GM21529 (cell line): ENCODE data around the gene TTC5.
"Not testable (repeated sequence)": the region's sequence is repeated elsewhere in the genome, so short reads cannot be mapped to it uniquely, and the experiment has no call there.

ENCODE experiments used
- ATAC-seq: cut with Tn5 transposase; IDR thresholded peaks from one replicate; pipeline ENCODE4 v1.9.1; 2021; ENCODE audit not compliant: unreplicated experiment

Gene TTC5

GRCh38 chr14:20305265-20306078 is at the start of gene TTC5:
TSS of gene TTC5 (minus strand) at chr14:20305951. CDS start at chr14:20305937, 14 bp downstream.
- peak; percentile 96 for ATAC-seq

GRCh38 chr14:20350860-20351259 is 45.1 kb upstream of the TTC5 start:
- ATAC-seq: no peak

- no peak for ATAC-seq
These were observed 44.5 kb upstream of the TTC5 start for GRCh38 chr14:20350282-20350681.

- ATAC-seq: no peak
These were observed 42.0 kb upstream of the TTC5 start for GRCh38 chr14:20347747-20348146.

GRCh38 chr14:20346713-20347112 is 41.0 kb upstream of the TTC5 start:
- ATAC-seq: no peak

GRCh38 chr14:20345366-20345765 is 39.6 kb upstream of the TTC5 start:
- ATAC-seq: no peak

- no peak for ATAC-seq
These were observed 38.1 kb upstream of the TTC5 start for GRCh38 chr14:20343862-20344220.

GRCh38 chr14:20343092-20343861 is 37.5 kb upstream of the TTC5 start, which contains the start of gene PARP2:
TSS of gene PARP2 (plus strand) at chr14:20343635. CDS start at chr14:20343642, 7 bp downstream.
- ATAC-seq: peak; percentile 91

- ATAC-seq: no peak
These were observed 35.9 kb upstream of the TTC5 start for GRCh38 chr14:20341646-20342045.

- ATAC-seq: not testable (repeated sequence)
These were observed 35.3 kb upstream of the TTC5 start for GRCh38 chr14:20341032-20341431.

GRCh38 chr14:20334017-20334416 is 28.3 kb upstream of the TTC5 start:
- ATAC-seq: no peak

GRCh38 chr14:20333494-20333841 is 27.7 kb upstream of the TTC5 start:
- ATAC-seq: no peak

- peak; percentile 98 for ATAC-seq
These were observed 27.2 kb upstream of the TTC5 start, which contains the start of gene CCNB1IP1 for GRCh38 chr14:20332788-20333493. TSS of gene CCNB1IP1 (minus strand) at chr14:20333279. CDS start at chr14:20316523, 16,756 bp downstream.

GRCh38 chr14:20332431-20332787 is 26.7 kb upstream of the TTC5 start:
- no peak for ATAC-seq

GRCh38 chr14:20331053-20331613 is 25.4 kb upstream of the TTC5 start:
- ATAC-seq: no peak

- no peak for ATAC-seq
These were observed 23.6 kb upstream of the TTC5 start for GRCh38 chr14:20329355-20329754.

GRCh38 chr14:20328705-20329104 is 23.0 kb upstream of the TTC5 start:
- no peak for ATAC-seq

GRCh38 chr14:20327005-20327869 is 21.5 kb upstream of the TTC5 start:
- ATAC-seq: peak; percentile 56

GRCh38 chr14:20317720-20318119 is 12.0 kb upstream of the TTC5 start:
- ATAC-seq: no peak

GRCh38 chr14:20314026-20314425 is 8.3 kb upstream of the TTC5 start:
- ATAC-seq: no peak
